Vagina (tissue), 2 donors: ENCODE data around the gene RARS2. TPM values are rescaled to one million over a fixed set of nuclear protein-coding genes. Genes with fewer than 3 reads are reported as not detected.
"Not testable (repeated sequence)": the region's sequence is repeated elsewhere in the genome, so short reads cannot be mapped to it uniquely, and the experiment has no call there.

Experiments used
- DNase-seq, 2 donors: peaks; one replicate each; pipeline ENCODE4 v3.0.0-alpha.2; 2017; ENCODE audit errors: extremely low spot score in 2 of 2
- H3K27ac ChIP-seq: fragments of 200-600 bp; sonication (generic); one replicate; pipeline ENCODE4 v1.5.1; 2019
- H3K27me3 ChIP-seq: fragments of 200-600 bp; sonication (generic); one replicate; pipeline ENCODE4 v1.5.1; 2019
- H3K36me3 ChIP-seq, 2 donors: fragments of 200-600 bp; sonication (generic); one replicate each; pipeline ENCODE4 v1.5.1; 2017 to 2019
- H3K4me1 ChIP-seq: fragments of 200-600 bp; sonication (generic); one replicate; pipeline ENCODE4 v1.5.1; 2019
- H3K4me3 ChIP-seq, 2 donors: fragments of 200-600 bp; sonication (generic); 1 replicate in 1 of 2; 2 replicates in 1 of 2; pipeline ENCODE4 v1.5.1; 2016 to 2019
- H3K9me3 ChIP-seq: fragments of 200-600 bp; sonication (generic); one replicate; pipeline ENCODE4 v1.5.1; 2019
- CTCF ChIP-seq, 3 experiments: fragments of 450-650 bp in 2 of 3; fragments of 200-600 bp in 1 of 3; sonication (generic) in 1 of 3; IDR thresholded peaks; one replicate each; pipeline ENCODE4 v1.5.1; 2017 to 2019; ENCODE audit warnings: antibody characterized with exemption in 3 of 3, mild to moderate bottlenecking in 2 of 3, moderate library complexity in 2 of 3
- POLR2A ChIP-seq, 2 donors: fragments of 450-650 bp; IDR thresholded peaks; one replicate each; pipeline ENCODE4 v1.6.1; 2017; ENCODE audit warnings: antibody characterized with exemption in 2 of 2, mild to moderate bottlenecking in 2 of 2, moderate library complexity in 2 of 2
- POLR2AphosphoS5 ChIP-seq, 2 donors: sonication (generic); formaldehyde crosslinking; IDR thresholded peaks; one replicate each; pipeline ENCODE4 v1.9.0; 2017; ENCODE audit warnings: antibody characterized with exemption in 2 of 2, mild to moderate bottlenecking in 2 of 2, low read depth in 1 of 2; ENCODE audit not compliant: insufficient read depth in 1 of 2
- intact Hi-C: fragments of 100-400 bp; cut with DNase I; formaldehyde crosslinking; loops from one replicate; pipeline ENCODE4 v1.15.1; 2023
- total RNA-seq: library from RNA; depleted of rRNA; stranded (reverse); fragments of >200 nt; gene quantifications from one replicate; pipeline ENCODE4 v1.2.3, GENCODE V29; 2016

The RARS2 gene
- total RNA-seq, 1 donor from 2014 or later: 17.9 TPM

GRCh38 chr6:87494761-87495422 is 94.9 kb downstream of the RARS2 start:
- no peak for DNase-seq
- Histone ChIP-seq H3K36me3 (no peaks in the 10 kb centered on the region), H3K4me1 (no peaks in the 10 kb centered on the region), H3K4me3 (no peak overlapping the region), H3K27me3 (no peaks in the 10 kb centered on the region), H3K9me3 (no peaks in the 10 kb centered on the region), H3K27ac (no peak overlapping the region)
- intact Hi-C loops: no loop called here
- TF ChIP-seq POLR2AphosphoS5 (IDR thresholded peaks at IDR 0.05; ENCODE audit: insufficient read depth in 1 of 2, low read depth in 1 of 2): no peak
- no peak for TF ChIP-seq CTCF (IDR thresholded peaks at IDR 0.05)
- no peak for TF ChIP-seq POLR2A (IDR thresholded peaks at IDR 0.05)

GRCh38 chr6:87489326-87489725 is 100.5 kb downstream of the RARS2 start:
- H3K27ac ChIP-seq, DNase-seq, H3K27me3 ChIP-seq, H3K4me1 ChIP-seq, H3K36me3 ChIP-seq, H3K4me3 ChIP-seq, intact Hi-C loops, H3K9me3 ChIP-seq: not testable (repeated sequence)

- Histone ChIP-seq H3K4me1 (no peaks in the 10 kb centered on the region), H3K27ac (no peak overlapping the region), H3K4me3 (no peak overlapping the region), H3K36me3 (no peaks in the 10 kb centered on the region), H3K27me3 (no peaks in the 10 kb centered on the region), H3K9me3 (no peaks in the 10 kb centered on the region)
- no peak for DNase-seq
- TF ChIP-seq POLR2AphosphoS5 (IDR thresholded peaks at IDR 0.05; ENCODE audit: insufficient read depth in 1 of 2, low read depth in 1 of 2) (no peak), POLR2A (IDR thresholded peaks at IDR 0.05) (no peak), CTCF (IDR thresholded peaks at IDR 0.05) (no peak)
- intact Hi-C loops: no loop called here
Observed at GRCh38 chr6:87487555-87487954, 102.2 kb downstream of the RARS2 start.

GRCh38 chr6:87484491-87484890 is 105.3 kb downstream of the RARS2 start:
- TF ChIP-seq POLR2AphosphoS5 (IDR thresholded peaks at IDR 0.05; ENCODE audit: insufficient read depth in 1 of 2, low read depth in 1 of 2) (no peak), CTCF (IDR thresholded peaks at IDR 0.05) (no peak), POLR2A (IDR thresholded peaks at IDR 0.05) (no peak)
- Histone ChIP-seq H3K9me3 (no peaks in the 10 kb centered on the region), H3K27ac (no peak overlapping the region), H3K4me1 (no peaks in the 10 kb centered on the region), H3K36me3 (no peaks in the 10 kb centered on the region), H3K27me3 (no peaks in the 10 kb centered on the region), H3K4me3 (no peak overlapping the region)
- intact Hi-C loops: no loop called here
- no peak for DNase-seq

GRCh38 chr6:87483929-87484328 is 105.9 kb downstream of the RARS2 start:
- Histone ChIP-seq H3K27ac (no peak overlapping the region), H3K36me3 (no peaks in the 10 kb centered on the region), H3K9me3 (no peaks in the 10 kb centered on the region), H3K4me1 (no peaks in the 10 kb centered on the region), H3K27me3 (no peaks in the 10 kb centered on the region), H3K4me3 (no peak overlapping the region)
- TF ChIP-seq POLR2AphosphoS5 (IDR thresholded peaks at IDR 0.05; ENCODE audit: insufficient read depth in 1 of 2, low read depth in 1 of 2) (no peak), CTCF (IDR thresholded peaks at IDR 0.05) (no peak), POLR2A (IDR thresholded peaks at IDR 0.05) (no peak)
- DNase-seq: no peak
- intact Hi-C loops: no loop called here
